ENCODE data around the gene CRYBB3. TPM values are rescaled to one million over a fixed set of nuclear protein-coding genes. Genes with fewer than 3 reads are reported as not detected.
"Not testable (repeated sequence)": the region's sequence is repeated elsewhere in the genome, so short reads cannot be mapped to it uniquely, and the experiment has no call there.

The CRYBB3 gene
- total and polyA plus RNA-seq, 2 donors (not counting 3 experiments of a cell fraction or from before 2014, with no cell fraction given) = 0.59 to 1.2 TPM

- intact Hi-C loops (cut with micrococcal nuclease); dilution Hi-C loops (cut with MboI; ENCODE audit: extremely low pct_ligation_motif_present, low sequenced_read_pairs); CTCF ChIA-PET; H3K4me1 ChIP-seq (ENCODE audit: control insufficient read depth, extremely low read depth, insufficient read depth, low read length); H3K27ac ChIP-seq (ENCODE audit: insufficient read depth, low read depth, low read length); POLR2A ChIA-PET; H3K79me2 ChIP-seq (ENCODE audit: control insufficient read depth, insufficient read depth, low read length); H3K4me2 ChIP-seq (ENCODE audit: insufficient read depth, low read length); H3K9ac ChIP-seq (replicated peaks; ENCODE audit: extremely low read depth, insufficient read depth, low read length); DNase-seq (ENCODE audit: low read depth, low spot score); H4K20me1 ChIP-seq (replicated peaks; ENCODE audit: control insufficient read depth, extremely low read depth, insufficient read depth, low read length); BruUV-seq (replicated peaks); H3K27me3 ChIP-seq (ENCODE audit: control insufficient read depth in 2 of 2, insufficient read depth in 2 of 2, low read length in 2 of 2); H2AFZ ChIP-seq (ENCODE audit: low read depth, low read length); H3K9me3 ChIP-seq (replicated peaks; ENCODE audit: control insufficient read depth, insufficient read depth, low read length); H3K9me1 ChIP-seq (replicated peaks; ENCODE audit: control insufficient read depth, extremely low read depth, insufficient read depth, low read length); H3K4me3 ChIP-seq (replicated peaks in 1 of 3; ENCODE audit: insufficient read depth in 1 of 3, low read depth in 1 of 3, low read length in 3 of 3): not testable (repeated sequence)
- peaks cover 17 to 38% of the 10 kb centered on the region in 2 experiments for H3K36me3 ChIP-seq (ENCODE audit: control insufficient read depth in 2 of 2, extremely low read depth in 1 of 2, insufficient read depth in 2 of 2, low read length in 2 of 2)
- peak; percentile 40 for FAIRE-seq
These were observed 20.6 kb upstream of the CRYBB3 start for GRCh38 chr22:25178869-25179631.

- POLR2A ChIA-PET = no interaction called here
- TF ChIP-seq EZH2 (IDR thresholded peaks at IDR 0.05; ENCODE audit: borderline replicate concordance, low read depth, low read length, severe bottlenecking) (no peak), FOS (IDR thresholded peaks at IDR 0.05; ENCODE audit: borderline replicate concordance, insufficient read depth, low read length) (no peak), MYC (IDR thresholded peaks at IDR 0.05; ENCODE audit: low read depth, low read length) (no peak), GATA2 (IDR thresholded peaks at IDR 0.05; ENCODE audit: insufficient read depth, insufficient read length, low read depth, low read length) (no peak), POLR2A (IDR thresholded peaks at IDR 0.05; ENCODE audit: low read depth, low read length) (no peak), MAX (IDR thresholded peaks at IDR 0.05; ENCODE audit: insufficient read depth, insufficient read length) (no peak), JUN (IDR thresholded peaks at IDR 0.05; ENCODE audit: borderline replicate concordance, insufficient read depth, insufficient read length, low read depth) (no peak), CTCF (IDR thresholded peaks at IDR 0.05; ENCODE audit: extremely low read depth in 1 of 2, insufficient read depth in 1 of 2, low read depth in 1 of 2, low read length in 2 of 2) (no peak), POLR2AphosphoS5 (IDR thresholded peaks at IDR 0.05; ENCODE audit: insufficient read depth, low read depth, low read length) (no peak)
- CTCF ChIA-PET = interaction anchor here (5.3 kb wide), 1 partner anchor 19 kb away, joined by 23 read pairs; no protein-coding TSS in a partner anchor
- Histone ChIP-seq H3K4me3 (replicated peaks in 1 of 3; ENCODE audit: insufficient read depth in 1 of 3, low read depth in 1 of 3, low read length in 3 of 3) (no peak overlapping the region), H2AFZ (ENCODE audit: low read depth, low read length) (no peak overlapping the region), H4K20me1 (replicated peaks; ENCODE audit: control insufficient read depth, extremely low read depth, insufficient read depth, low read length) (no peaks in the 10 kb centered on the region), H3K4me2 (ENCODE audit: insufficient read depth, low read length) (no peak overlapping the region), H3K36me3 (ENCODE audit: control insufficient read depth in 2 of 2, extremely low read depth in 1 of 2, insufficient read depth in 2 of 2, low read length in 2 of 2) (peaks cover 8 to 33% of the 10 kb centered on the region in 2 experiments), H3K9me3 (replicated peaks; ENCODE audit: control insufficient read depth, insufficient read depth, low read length) (no peaks in the 10 kb centered on the region), H3K27ac (ENCODE audit: insufficient read depth, low read depth, low read length) (no peak overlapping the region), H3K4me1 (ENCODE audit: control insufficient read depth, extremely low read depth, insufficient read depth, low read length) (no peaks in the 10 kb centered on the region), H3K9me1 (replicated peaks; ENCODE audit: control insufficient read depth, extremely low read depth, insufficient read depth, low read length) (no peaks in the 10 kb centered on the region), H3K9ac (replicated peaks; ENCODE audit: extremely low read depth, insufficient read depth, low read length) (no peak overlapping the region), H3K79me2 (ENCODE audit: control insufficient read depth, insufficient read depth, low read length) (no peaks in the 10 kb centered on the region), H3K27me3 (ENCODE audit: control insufficient read depth in 2 of 2, insufficient read depth in 2 of 2, low read length in 2 of 2) (no peaks in the 10 kb centered on the region)
- intact Hi-C loops (cut with micrococcal nuclease) (no loop called here), dilution Hi-C loops (cut with MboI; ENCODE audit: extremely low pct_ligation_motif_present, low sequenced_read_pairs) (no loop called here)
- FAIRE-seq (no peak), DNase-seq (ENCODE audit: low read depth, low spot score) (no peak)
- BruUV-seq (replicated peaks) = no TSS peak
These were observed 17.2 kb upstream of the CRYBB3 start for GRCh38 chr22:25182131-25183110.

Data from endothelial cell of umbilical vein (primary cell).